Umbilical cord (tissue), 2 donors: ENCODE results near the gene ZNF716. TPM values are rescaled to one million over a fixed set of nuclear protein-coding genes. Genes with fewer than 3 reads are reported as not detected.
"Not testable (repeated sequence)": the region's sequence is repeated elsewhere in the genome, so short reads cannot be mapped to it uniquely, and the experiment has no call there.

Experiments used
- DNase-seq: peaks from one replicate; pipeline ENCODE4 v3.0.0-alpha.2; 2015; ENCODE audit warnings: low spot score
- total RNA-seq: library from RNA; depleted of rRNA; stranded (reverse); fragments of >200 nt; gene quantifications from one replicate; pipeline ENCODE4 v1.2.3, GENCODE V29; 2014; ENCODE audit warnings: low replicate concordance; ENCODE audit not compliant: insufficient read depth

Gene ZNF716
- 1.7 TPM for total RNA-seq

DNA sequence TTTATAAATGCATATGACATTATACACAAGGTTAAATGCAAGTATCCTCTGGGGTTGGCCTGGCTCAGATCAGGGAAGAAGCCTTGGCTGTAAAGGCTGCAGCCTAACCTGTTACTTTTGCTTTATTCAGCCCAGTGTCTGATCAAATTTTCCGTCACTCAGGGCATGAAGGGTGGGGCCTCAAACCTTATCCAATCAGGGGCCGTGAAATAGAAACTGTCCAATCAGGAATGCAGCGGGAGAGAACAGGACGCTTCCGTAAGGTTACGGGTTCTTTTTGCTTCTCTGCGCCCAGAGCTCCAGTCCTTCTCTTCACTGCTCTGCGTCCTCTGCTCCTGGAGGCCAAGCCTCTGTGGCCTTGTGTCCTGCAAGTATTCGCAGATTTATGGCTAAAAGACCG lies at the start of gene ZNF716:
Gene ZNF716, plus strand, starts transcription at position 274 of the 400 bp plus-strand sequence. Its CDS starts 112 bp downstream, at position 386.
- no peak for DNase-seq

DNA sequence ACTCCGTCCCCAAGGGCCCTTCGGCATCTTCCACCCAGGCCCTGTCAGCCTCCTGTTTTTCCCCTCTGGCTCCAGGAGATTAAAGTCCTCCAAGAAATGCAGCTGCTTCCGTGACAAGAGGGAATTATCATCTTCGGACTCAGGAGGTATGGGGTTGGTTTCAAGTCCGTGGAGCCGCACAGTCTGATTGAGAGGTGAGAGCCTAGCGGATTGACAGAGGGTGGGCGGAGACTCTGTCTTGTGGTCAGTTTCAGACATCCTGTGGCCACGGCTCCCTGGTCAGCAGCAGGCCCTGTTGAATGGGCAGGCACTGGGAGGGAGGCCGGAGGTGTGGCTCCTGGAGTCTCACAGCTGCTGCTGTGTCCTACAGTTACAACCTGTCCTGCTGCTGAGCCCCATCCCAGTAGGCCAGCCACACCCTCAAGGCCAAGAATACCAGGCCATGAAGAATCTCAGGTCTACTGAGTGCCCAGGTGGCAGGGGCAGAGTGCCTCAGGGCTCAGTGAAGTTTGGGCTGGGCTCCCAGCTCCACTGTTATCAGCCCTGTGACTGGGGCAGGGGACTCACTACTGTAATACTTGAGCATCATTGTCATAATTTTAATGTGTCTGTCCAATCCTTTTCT lies 49.3 kb upstream of the ZNF716 start:
- no peak for DNase-seq

DNA sequence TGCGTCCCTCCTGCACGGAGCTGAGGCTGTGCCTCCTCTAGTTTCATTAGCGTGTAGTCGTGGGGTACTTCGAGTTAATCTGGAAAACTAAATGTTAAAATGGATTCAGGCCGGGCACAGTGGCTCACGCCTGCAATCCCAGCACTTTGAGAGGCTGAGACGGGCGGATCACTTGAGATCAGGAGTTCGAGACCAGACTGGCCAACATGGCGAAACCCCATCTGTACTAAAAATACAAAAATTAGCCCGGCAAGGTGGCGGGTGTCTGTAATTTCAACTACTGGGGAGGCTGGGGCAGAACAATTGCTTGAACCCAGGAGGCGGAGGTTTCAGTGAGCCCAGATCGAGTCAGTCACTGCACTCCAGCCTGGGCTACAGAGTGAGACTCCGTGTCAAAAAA lies 46.9 kb upstream of the ZNF716 start:
- DNase-seq: not testable (repeated sequence)

DNA sequence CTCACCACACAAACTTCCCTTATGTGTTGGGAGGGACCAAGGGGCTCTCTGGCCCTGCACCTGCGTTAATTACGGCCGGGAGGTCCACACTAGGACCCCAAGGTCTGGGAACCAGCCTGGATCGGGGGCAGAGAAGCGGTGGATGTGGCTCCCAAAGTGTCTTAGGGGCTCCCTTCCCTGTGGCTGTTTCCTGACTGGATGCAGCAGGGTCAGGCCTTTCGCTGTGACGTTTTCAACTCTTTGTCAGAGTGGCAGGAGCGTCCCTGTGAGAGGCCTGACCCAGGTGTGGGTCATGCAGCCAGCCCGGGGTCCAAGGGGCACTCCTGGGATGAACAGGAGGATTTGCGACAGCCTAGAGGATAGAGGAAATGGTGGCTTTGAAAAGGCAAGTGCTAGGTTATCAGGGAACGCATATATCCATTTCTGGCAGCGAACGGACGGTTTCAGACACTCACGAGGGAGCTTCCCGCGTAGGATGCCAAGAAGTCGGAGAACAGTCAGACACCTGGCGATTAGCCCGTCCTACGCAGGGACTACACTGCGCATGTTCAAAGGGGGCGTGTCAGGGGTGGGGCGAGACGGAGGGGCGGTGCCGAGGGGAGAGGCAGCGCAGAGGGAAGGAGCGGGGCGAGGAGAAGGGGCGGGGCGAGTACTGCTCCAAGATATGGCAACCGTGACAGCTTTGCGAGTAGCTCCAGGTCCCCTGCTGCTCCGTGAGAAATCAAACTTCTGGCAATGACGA lies 46.2 kb upstream of the ZNF716 start:
- DNase-seq: no peak

DNA sequence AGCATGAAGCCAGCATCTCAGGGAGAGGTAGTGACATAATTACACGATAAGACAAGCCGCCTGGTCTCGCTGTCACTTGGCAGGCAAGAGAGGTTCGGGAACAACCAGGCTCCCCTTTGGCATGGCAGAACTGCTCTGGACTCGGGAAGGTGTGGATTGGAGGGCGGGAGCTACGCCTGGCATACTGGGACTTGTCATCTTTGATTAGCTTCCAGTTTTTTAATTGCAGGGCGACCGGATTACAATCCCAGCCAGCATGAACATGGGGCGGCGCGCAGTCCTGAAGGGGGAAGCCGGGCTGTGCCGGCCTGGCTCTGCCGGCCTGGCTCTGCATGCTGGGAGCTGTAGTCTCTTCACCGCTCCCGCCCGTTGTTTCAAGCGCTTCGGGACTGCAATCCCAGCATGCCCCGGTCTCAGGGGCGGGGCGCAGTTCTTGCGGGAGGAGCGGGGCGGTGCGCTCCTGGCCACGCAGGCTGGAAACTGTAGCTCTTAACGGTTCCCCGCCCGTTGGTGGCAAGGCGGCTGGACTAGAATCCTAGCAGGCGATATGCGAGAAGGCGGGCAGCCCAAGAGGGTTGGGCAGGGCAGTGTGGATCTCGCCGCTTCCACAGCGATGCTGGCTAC lies 45.5 kb upstream of the ZNF716 start:
- DNase-seq: no peak

DNA sequence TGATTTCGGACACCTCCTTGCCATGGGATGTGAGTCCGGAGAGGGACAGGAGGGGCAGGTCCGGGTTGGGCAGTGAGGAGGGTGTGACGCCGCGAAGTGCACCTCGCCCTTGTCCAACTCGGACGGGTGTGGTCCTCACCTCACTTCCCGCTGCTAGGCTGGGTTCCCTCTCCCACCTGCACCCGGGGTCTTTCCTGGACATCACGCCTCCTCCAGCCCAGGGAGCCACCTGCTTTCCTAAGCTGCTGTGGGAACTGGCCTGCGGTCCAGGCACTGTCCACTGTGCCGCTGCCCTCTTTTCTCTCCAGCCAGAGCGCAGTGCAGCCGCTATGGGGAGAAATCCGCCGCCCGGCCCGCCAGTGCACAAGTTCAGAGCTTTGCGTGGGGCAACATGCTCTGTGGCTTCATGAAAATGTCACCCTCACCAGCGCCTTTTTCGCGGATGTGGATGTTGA lies 45.0 kb upstream of the ZNF716 start:
- no peak for DNase-seq

DNA sequence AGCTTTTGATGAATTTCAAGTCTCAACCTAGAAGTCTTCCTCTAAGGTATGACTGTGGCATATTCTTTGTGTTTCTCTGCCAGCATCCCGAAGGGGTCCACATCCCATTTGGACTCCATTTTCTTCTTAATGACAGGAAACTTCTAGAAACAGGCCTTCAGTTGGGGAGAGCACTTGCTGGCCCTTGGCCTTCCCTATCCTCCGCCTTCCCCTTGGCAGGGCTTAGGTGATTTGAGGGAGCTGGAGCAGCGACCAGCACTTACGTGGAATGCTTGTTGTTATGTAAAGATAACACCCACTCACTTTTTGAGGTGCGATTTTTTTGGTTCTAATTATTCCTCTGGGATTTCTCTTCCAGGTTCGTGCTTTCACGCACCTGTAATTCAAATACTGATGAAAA lies 42.9 kb upstream of the ZNF716 start:
- no peak for DNase-seq

DNA sequence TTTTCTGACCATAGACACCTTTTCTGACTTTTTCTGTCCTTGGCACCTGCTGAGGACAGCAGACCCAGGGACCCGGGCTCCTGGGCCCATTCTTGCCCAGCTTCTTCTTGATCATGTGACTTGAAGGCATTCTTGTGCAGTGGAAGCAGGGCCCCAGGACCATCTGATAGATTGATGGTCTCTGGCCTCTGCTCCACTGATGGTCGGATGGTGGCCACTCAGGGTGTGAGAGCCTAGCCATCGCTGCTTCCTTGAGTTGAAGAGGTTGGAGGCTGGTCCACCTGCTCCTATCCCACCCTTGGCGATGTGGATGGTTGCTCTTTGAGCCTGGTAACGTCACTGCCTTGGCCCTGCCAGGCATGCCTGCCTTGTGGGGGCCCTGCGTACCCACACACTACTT lies 37.8 kb upstream of the ZNF716 start:
- no peak for DNase-seq

DNA sequence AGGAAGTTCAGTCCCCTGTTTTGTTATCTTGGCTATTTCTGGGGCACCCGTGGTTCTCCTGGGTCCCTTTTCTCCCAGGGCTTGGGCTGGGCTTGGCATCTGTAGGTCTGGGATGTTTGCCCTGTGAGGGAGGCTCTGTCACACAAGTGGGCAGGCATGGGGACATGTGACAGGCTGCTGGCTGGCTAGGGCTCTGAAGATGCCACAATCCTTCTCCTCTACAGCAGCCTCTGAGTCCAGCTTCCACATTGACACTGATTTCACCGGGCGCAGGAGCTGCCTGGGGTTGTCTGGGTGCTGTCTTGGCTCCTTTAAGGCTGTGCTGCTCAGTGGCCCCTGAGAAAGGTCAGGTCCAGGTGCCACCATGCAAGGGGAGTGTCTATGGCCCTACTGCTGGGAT lies 37.4 kb upstream of the ZNF716 start:
- no peak for DNase-seq

DNA sequence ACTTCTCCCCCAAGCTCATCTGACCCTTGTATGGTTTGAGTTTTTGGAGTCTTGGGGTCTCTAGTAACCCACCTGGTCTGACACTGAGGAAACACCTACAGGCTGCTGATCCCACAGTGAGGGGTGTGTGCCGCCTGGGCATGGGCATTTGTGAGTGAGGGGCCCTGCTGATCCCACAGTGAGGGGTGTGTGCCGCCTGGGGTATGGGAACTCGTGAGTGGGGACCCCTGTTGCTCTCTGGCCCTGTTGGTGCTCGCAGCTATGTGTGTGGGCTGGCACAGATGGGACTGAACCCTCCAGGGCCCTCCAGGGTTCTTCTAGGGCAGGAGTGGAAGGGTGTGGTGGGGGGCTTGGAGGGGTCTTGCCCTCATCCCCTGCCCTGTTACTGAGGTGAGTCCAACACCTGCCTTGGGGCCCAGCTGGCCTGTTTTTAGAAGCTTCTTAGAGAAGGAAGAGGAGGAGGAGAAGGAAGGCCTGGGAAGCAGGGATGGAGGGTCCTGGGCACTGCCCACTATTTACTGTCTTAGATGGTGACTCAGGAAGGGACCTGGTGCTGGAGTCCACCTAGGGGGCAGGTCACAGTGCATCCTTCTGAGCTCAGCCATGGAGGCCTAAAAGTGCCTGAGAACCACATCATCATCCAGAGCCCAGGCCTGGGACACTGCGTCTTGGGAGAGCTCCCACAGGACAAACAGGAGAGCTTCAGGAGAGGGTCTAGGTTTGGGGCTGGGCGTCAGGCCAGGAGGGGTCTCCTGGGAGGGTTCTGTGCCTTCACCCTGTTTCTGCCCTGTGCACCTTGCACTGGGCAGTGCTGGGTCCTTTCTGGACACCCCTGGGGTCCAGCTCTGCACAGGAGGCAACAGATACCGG lies 36.2 kb upstream of the ZNF716 start:
- DNase-seq: no peak

DNA sequence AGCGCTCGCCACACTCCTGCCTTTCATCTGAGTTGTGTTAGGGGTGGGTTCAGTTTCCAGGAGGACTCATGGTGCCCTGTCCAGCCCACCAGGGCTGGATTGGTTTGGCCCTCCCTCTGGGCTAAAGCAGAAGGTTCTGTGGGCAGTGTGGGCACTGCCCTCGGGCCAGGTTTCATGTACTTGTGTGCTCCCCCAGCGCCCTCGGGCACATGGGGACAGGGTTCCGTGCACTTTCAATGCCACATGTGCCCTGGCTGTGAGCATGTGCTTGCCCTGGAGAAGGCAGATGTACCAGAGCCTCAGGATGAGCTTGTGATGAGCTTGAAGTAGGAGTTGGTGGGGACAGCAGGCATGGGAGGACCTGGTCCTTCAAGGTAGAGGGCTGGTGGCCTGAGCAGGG lies 35.6 kb upstream of the ZNF716 start:
- DNase-seq: no peak

DNA sequence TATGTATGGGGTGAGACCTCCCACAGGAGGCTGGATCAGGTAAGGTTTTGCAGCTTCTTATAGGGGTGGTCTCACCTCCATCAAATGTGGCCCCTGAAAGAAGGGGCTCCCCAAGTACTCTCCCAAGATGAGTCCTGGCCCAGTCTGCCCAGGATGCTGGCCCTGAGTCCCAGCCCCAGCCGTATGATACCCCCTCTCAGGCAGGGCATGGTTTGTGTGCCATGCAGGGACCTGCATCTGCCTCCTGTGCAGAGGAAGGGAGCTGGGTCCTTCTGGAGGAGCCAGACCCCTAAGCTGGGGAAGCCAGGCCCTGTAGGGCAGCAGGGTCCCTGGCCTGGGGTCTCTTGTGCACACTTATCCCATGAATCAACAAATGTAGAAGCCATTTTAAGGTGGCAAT lies 35.1 kb upstream of the ZNF716 start:
- DNase-seq: no peak

DNA sequence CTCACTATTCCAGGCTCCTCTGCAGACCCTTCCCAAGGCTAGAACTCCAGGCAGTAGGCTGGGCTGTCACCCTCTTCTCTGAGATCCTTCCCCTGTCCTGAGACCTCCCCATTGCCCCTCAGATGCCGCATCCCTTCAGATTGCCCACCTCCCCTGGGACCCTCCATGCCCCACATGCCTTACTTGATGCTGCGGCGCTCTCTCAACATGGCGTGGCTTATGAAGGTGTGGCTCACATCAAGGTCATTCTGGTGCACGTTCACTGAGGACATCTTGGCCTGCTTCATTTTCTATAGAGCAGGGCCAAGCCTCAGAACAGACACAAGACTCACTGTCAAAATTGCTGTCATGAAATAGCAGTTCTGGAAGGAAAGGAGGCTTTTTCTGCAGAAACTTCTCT lies 34.7 kb upstream of the ZNF716 start:
- DNase-seq: no peak

DNA sequence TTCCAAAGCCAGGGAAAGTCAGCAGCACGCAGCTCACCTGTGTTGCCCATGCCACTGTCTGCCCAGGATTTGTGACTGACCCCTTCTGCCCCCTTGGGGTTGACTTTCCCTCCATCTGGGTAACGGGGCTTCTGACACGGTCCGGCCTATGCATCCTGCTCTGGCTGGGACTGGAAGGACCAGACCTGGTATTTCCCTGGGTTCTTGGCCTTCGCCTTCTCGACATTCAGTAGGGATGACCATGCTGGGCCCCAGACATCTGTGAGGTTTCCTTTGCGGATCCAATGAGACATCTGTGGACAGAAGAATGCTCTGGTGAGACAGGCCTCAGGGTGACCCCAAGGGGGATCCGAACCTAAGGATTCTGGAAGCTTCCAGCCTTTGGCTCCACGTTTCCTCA lies 34.2 kb upstream of the ZNF716 start:
- DNase-seq: no peak

DNA sequence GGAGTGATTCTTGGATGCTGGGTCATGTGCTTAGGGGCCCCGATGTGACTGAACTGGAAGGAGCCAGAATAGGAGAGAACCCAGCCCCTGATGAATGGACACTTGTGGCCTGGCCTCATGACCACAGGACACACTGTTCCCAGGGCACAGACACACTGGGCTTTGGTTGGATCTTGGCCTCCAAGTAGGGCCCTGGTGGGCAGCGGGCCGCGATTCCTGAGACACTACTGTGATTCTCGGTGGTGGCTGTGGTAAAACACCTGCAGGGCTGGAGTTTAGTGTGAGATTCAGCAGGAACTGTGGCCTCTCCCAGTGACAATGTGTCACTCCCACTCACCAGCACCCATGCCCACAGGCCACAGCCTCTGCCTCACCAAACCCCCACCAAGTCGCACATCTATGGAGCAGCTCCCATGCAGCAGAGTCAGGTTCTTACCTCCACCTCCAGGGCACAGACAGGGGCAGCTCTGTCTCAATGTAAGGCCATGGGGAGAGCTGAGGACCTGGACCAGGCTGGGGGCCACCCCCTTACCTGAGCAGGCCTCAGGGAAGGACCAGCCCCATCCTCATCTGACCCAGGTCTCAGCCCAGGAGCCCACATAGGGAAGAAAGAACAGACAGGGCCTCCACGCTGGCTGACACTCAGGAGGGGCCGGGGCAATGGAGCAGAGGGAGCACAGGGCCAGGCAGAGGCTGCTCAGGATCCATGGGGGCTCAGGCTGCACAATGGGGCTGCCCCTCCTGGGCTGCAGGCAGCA lies 33.2 kb upstream of the ZNF716 start:
- no peak for DNase-seq

DNA sequence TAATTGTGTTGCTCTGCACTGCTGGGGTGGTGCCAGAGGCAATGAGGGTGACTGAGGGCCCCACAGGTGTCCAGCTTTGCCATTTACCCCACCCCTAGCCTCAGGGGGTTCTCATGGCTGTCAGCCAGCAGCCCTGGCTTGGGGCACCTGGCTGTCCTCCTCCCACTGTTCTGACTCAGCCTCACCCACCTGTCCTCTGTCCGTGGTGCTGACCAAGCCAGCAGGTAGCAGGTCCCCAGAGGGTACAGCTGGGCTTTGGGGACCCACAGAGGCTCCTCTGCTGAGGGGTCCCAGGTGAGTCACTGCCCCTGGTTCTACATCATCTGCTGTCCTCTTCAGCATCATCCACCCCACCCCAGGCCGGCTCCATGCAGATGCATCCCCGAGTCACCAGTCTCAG lies 32.2 kb upstream of the ZNF716 start:
- no peak for DNase-seq

DNA sequence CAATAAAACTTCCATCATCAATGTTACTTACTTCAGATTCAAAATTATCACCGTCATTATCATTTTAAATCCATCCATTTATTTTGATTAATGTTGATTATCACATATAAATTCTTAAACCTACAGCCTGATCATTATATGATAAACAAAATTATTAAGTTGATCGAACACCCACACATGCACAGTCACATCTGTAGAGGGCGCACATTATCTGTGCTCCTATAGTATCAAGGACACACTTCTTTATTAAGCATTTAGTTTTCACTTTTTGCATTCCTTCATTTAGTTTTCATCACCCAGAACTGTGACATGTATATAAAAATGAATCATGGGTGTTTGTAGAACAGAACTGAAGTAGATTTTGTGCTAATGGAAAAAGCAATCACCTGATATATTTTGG lies 26.2 kb upstream of the ZNF716 start:
- no peak for DNase-seq

DNA sequence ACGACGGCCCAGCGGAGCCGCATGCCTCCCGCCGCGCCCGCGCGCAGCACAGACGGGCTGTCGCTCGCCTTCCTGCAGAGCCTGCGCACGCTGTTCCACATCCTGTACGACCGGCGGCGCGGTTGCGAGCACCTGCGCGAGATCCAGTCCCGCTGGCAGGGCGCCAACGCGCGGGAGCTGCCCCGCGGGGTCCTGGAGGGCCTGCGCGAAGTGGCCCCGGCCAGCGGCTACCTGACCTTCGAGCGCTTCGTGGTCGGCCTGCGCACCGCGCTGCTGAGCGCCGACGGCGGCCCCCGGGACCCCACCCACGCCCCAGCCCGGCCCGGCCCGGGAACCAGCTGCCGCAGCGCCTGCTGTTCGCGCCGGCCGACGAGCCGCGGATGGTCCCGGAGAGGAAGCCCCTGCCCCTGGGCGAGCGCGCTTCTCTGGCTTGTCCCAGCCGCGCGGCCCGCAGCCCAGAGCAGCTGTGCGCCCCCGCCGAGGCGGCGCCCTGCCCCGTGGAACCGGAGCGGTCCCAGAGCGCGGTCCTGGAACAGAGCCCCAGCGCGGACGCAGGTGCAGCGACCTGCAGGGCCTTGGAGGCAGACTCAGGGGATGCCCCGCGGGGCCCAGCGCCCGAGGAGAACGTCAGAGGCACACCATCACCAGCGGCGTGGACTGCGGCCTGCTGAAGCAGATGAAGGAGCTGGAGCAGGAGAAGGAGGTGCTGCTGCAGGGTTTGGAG lies 25.3 kb upstream of the ZNF716 start:
- no peak for DNase-seq

DNA sequence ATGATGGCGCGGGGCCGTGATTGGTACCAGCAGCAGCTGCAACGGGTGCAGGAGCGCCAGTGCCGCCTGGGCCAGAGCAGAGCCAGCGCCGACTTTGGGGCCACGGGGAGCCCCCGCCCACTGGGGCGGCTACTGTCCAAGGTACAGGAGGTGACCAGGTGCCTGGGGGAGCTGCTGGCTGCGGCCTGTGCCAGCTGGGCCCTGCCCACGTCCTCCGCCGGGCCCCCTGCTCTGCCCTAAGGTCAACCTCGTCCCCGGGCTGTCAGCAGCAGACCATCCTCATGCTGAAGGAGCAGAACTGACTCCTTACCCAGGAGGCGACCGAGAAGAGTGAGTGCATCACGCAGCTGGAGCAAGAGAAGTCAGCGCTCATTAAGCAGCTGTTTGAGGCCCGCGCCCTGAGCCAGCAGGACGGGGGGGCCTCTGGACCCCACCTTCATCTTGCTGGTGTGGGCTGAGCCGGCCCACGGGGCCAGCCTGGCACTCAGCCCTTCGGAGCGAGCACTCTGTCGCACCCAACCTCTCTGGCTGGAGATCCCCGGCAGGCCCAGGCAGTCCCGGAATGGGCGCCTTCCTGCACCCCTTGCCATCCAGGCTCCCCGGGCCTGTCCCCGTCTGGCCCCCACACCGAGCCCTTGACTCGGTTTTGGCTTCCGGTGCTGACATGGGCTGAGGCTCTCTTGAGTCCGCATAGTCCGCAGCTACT lies 24.6 kb upstream of the ZNF716 start:
- DNase-seq: no peak
